ENCODE data around the gene INO80D.

- no peak for TF ChIP-seq CTCF (IDR thresholded peaks at IDR 0.05; ENCODE audit: low read length)
- TF ChIP-seq EZH2 (IDR thresholded peaks at IDR 0.05; ENCODE audit: borderline replicate concordance, low read length) = no peak
Observed at GRCh38 chr2:205998583-205998982, 87.4 kb downstream of the INO80D start.
